ENCODE results near the gene EXD3. TPM values are rescaled to one million over a fixed set of nuclear protein-coding genes. Genes with fewer than 3 reads are reported as not detected.

EXD3 gene
- total RNA-seq, 4 donors from 2014 or later = 8.3 to 22.3 (median 14.2) TPM

GRCh38 chr9:137326445-137327065, 96.4 kb downstream of the EXD3 start:
- Histone ChIP-seq H3K4me1 (peaks cover 0 to 3% (median under 1%) of the 10 kb centered on the region in 4 donors), H3K27ac (replicated peaks in 1 of 4) (no peak overlapping the region), H3K36me3 (no peaks in the 10 kb centered on the region), H3K27me3 (no peaks in the 10 kb centered on the region), H3K4me3 (no peak overlapping the region), H3K9me3 (no peaks in the 10 kb centered on the region)
- intact Hi-C loops (cut with DNase I) = no loop called here
- TF ChIP-seq POLR2A (IDR thresholded peaks at IDR 0.05; ENCODE audit: low read depth) = no peak
- no peak for TF ChIP-seq CTCF (IDR thresholded peaks at IDR 0.05)
- no peak for TF ChIP-seq POLR2AphosphoS5 (IDR thresholded peaks at IDR 0.05)
- TF ChIP-seq EP300 (IDR thresholded peaks at IDR 0.05) = no peak
- WGBS = 81% methylated on average over 19 of the region's 19 CpGs
- no peak for DNase-seq (ENCODE audit: extremely low spot score)

GRCh38 chr9:137325799-137326198, 97.2 kb downstream of the EXD3 start:
- no peak for DNase-seq (ENCODE audit: extremely low spot score)
- 95% methylated on average over 12 of the region's 12 CpGs for WGBS
- TF ChIP-seq EP300 (IDR thresholded peaks at IDR 0.05) (no peak), POLR2AphosphoS5 (IDR thresholded peaks at IDR 0.05) (no peak), POLR2A (IDR thresholded peaks at IDR 0.05; ENCODE audit: low read depth) (no peak), CTCF (IDR thresholded peaks at IDR 0.05) (no peak)
- Histone ChIP-seq H3K4me3 (no peak overlapping the region), H3K27me3 (no peaks in the 10 kb centered on the region), H3K36me3 (no peaks in the 10 kb centered on the region), H3K9me3 (no peaks in the 10 kb centered on the region), H3K4me1 (peaks cover 3 to 9% (median 7%) of the 10 kb centered on the region in 4 donors), H3K27ac (replicated peaks in 1 of 4) (no peak overlapping the region)
- intact Hi-C loops (cut with DNase I) = no loop called here

GRCh38 chr9:137325124-137325523, 97.8 kb downstream of the EXD3 start:
- no peaks in the 10 kb centered on the region for H3K27me3 ChIP-seq
- TF ChIP-seq CTCF (IDR thresholded peaks at IDR 0.05) (no peak), EP300 (IDR thresholded peaks at IDR 0.05) (no peak), POLR2A (IDR thresholded peaks at IDR 0.05; ENCODE audit: low read depth) (no peak), POLR2AphosphoS5 (IDR thresholded peaks at IDR 0.05) (no peak)
- no peaks in the 10 kb centered on the region for H3K9me3 ChIP-seq
- WGBS = 93% methylated on average over 10 of the region's 10 CpGs
- intact Hi-C loops (cut with DNase I) = no loop called here
- no peak for DNase-seq (ENCODE audit: extremely low spot score)
- H3K4me1 ChIP-seq = peaks cover 10 to 16% (median 13%) of the 10 kb centered on the region in 4 donors
- H3K36me3 ChIP-seq = no peaks in the 10 kb centered on the region
- no peak overlapping the region for H3K4me3 ChIP-seq
- no peak overlapping the region for H3K27ac ChIP-seq (replicated peaks in 1 of 4)

- intact Hi-C loops (cut with DNase I) = no loop called here
- Histone ChIP-seq H3K4me1 (peaks cover 18 to 30% (median 25%) of the 10 kb centered on the region in 4 donors), H3K4me3 (no peak overlapping the region), H3K27ac (replicated peaks in 1 of 4) (no peak overlapping the region), H3K36me3 (peaks cover 0 to 4% (median 0%) of the 10 kb centered on the region in 4 donors), H3K27me3 (no peaks in the 10 kb centered on the region), H3K9me3 (no peaks in the 10 kb centered on the region)
- no peak for TF ChIP-seq POLR2AphosphoS5 (IDR thresholded peaks at IDR 0.05)
- no peak for TF ChIP-seq POLR2A (IDR thresholded peaks at IDR 0.05; ENCODE audit: low read depth)
- no peak for DNase-seq (ENCODE audit: extremely low spot score)
- WGBS = 88% methylated on average over 7 of the region's 37 CpGs
Measured at GRCh38 chr9:137323531-137324331, 99.2 kb downstream of the EXD3 start.

- no peak for DNase-seq (ENCODE audit: extremely low spot score)
- peaks cover 20 to 40% (median 34%) of the 10 kb centered on the region in 4 donors for H3K4me1 ChIP-seq
- intact Hi-C loops (cut with DNase I) = no loop called here
- 95% methylated on average over 10 of the region's 22 CpGs for WGBS
- no peaks in the 10 kb centered on the region for H3K9me3 ChIP-seq
- H3K36me3 ChIP-seq = peaks cover 0 to 6% (median 0%) of the 10 kb centered on the region in 4 donors
- TF ChIP-seq EP300 (IDR thresholded peaks at IDR 0.05) (no peak), POLR2A (IDR thresholded peaks at IDR 0.05; ENCODE audit: low read depth) (no peak), CTCF (IDR thresholded peaks at IDR 0.05) (no peak), POLR2AphosphoS5 (IDR thresholded peaks at IDR 0.05) (no peak)
- peaks cover 0 to 12% (median 4%) of the 10 kb centered on the region in 4 donors for H3K27me3 ChIP-seq
- no peak overlapping the region for H3K27ac ChIP-seq (replicated peaks in 1 of 4)
- no peak overlapping the region for H3K4me3 ChIP-seq
Measured at GRCh38 chr9:137321726-137322361, 101.1 kb downstream of the EXD3 start.

All from esophagus muscularis mucosa (tissue), 4 donors.